ENCODE results near the gene RACK1.

GRCh38 chr5:181218795-181219124, 24.9 kb downstream of the RACK1 start:
- TF ChIP-seq, protein P1, sequence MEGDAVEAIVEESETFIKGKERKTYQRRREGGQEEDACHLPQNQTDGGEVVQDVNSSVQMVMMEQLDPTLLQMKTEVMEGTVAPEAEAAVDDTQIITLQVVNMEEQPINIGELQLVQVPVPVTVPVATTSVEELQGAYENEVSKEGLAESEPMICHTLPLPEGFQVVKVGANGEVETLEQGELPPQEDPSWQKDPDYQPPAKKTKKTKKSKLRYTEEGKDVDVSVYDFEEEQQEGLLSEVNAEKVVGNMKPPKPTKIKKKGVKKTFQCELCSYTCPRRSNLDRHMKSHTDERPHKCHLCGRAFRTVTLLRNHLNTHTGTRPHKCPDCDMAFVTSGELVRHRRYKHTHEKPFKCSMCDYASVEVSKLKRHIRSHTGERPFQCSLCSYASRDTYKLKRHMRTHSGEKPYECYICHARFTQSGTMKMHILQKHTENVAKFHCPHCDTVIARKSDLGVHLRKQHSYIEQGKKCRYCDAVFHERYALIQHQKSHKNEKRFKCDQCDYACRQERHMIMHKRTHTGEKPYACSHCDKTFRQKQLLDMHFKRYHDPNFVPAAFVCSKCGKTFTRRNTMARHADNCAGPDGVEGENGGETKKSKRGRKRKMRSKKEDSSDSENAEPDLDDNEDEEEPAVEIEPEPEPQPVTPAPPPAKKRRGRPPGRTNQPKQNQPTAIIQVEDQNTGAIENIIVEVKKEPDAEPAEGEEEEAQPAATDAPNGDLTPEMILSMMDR (IDR thresholded peaks at IDR 0.05) = no peak
- TF ChIP-seq EZH2phosphoT487 (IDR thresholded peaks at IDR 0.05) = no peak

Measured in neural progenitor cell (in vitro differentiated cells).